GM12878 (cell line): Measurements from ENCODE around the gene LYSMD2.

ENCODE experiments used
- EGR1 ChIP-seq, 2 experiments: IDR thresholded peaks; 1 replicate in 1 of 2; 2 replicates in 1 of 2; pipeline ENCODE4 v1.6.1; 2011 to 2012; ENCODE audit warnings: low read depth in 2 of 2, low read length in 2 of 2, borderline replicate concordance in 1 of 2, mild to moderate bottlenecking in 1 of 2, moderate library complexity in 1 of 2
- JUNB ChIP-seq: IDR thresholded peaks from 2 replicates; pipeline ENCODE4 v1.6.1; 2016; ENCODE audit warnings: antibody characterized with exemption, mild to moderate bottlenecking
- KDM1A ChIP-seq: fragments of 200-600 bp; sonication (generic); IDR thresholded peaks from 2 replicates; pipeline ENCODE4 v1.6.1; 2016; ENCODE audit warnings: borderline replicate concordance
- RB1 ChIP-seq: fragments of 450-650 bp; formaldehyde crosslinking; IDR thresholded peaks from 2 replicates; pipeline ENCODE4 v1.6.1; 2017; ENCODE audit warnings: mild to moderate bottlenecking, borderline replicate concordance
- SMAD1 ChIP-seq: fragments of 450-650 bp; IDR thresholded peaks from 2 replicates; pipeline ENCODE4 v1.6.1; 2018; ENCODE audit warnings: mild to moderate bottlenecking, low read depth; ENCODE audit not compliant: partially characterized antibody
- TAF1 ChIP-seq: IDR thresholded peaks from 2 replicates; pipeline ENCODE4 v1.6.1; 2011; ENCODE audit warnings: mild to moderate bottlenecking, low read depth, low read length, borderline replicate concordance
- TCF12 ChIP-seq: IDR thresholded peaks from 2 replicates; pipeline ENCODE4 v1.6.1; 2011; ENCODE audit warnings: low read depth, mild to moderate bottlenecking, low read length
- TF ChIP-seq, protein P1 (sequence below), 3 experiments: IDR thresholded peaks in 2 of 3; conservative IDR thresholded peaks in 1 of 3; 2 replicates each; pipeline ENCODE4 v1.5.1; 2011; ENCODE audit warnings: low read depth in 3 of 3, low read length in 3 of 3, mild to moderate bottlenecking in 3 of 3, control low read depth in 2 of 3, moderate library complexity in 2 of 3, inconsistent platforms in 1 of 3, mixed read lengths in 1 of 3; ENCODE audit not compliant: control insufficient read depth in 2 of 3, insufficient read depth in 1 of 3; ENCODE audit errors: extremely low read depth in 1 of 3

DNA sequence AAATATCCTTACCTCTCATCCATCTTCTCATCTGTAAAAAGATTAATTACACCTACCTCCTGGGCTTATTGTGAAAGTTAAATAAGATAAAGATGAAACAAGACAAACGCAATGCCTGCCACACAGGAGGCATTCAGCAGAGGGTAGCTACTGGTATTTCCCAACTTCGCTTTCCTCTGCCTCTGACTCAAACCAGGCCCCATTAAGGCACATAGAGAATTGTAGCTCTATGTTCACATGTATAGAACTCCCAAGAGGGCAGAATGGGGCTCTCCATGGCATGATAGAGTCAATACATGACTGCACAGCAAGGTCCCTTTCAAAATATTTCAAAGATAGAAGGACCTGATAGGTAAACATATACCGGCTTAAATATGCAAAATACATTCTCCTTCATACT lies 1.4 kb downstream of the LYSMD2 start:
- TF ChIP-seq, protein P1, sequence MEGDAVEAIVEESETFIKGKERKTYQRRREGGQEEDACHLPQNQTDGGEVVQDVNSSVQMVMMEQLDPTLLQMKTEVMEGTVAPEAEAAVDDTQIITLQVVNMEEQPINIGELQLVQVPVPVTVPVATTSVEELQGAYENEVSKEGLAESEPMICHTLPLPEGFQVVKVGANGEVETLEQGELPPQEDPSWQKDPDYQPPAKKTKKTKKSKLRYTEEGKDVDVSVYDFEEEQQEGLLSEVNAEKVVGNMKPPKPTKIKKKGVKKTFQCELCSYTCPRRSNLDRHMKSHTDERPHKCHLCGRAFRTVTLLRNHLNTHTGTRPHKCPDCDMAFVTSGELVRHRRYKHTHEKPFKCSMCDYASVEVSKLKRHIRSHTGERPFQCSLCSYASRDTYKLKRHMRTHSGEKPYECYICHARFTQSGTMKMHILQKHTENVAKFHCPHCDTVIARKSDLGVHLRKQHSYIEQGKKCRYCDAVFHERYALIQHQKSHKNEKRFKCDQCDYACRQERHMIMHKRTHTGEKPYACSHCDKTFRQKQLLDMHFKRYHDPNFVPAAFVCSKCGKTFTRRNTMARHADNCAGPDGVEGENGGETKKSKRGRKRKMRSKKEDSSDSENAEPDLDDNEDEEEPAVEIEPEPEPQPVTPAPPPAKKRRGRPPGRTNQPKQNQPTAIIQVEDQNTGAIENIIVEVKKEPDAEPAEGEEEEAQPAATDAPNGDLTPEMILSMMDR (IDR thresholded peaks at IDR 0.05 in 2 of 3, conservative IDR thresholded peaks at IDR 0.05 in 1 of 3; ENCODE audit: control insufficient read depth in 2 of 3, extremely low read depth in 1 of 3, insufficient read depth in 1 of 3, low read depth in 3 of 3, low read length in 3 of 3), result no peak
- TF ChIP-seq SMAD1 (no peak), KDM1A (no peak), TAF1 (no peak), JUNB (peak; percentile 69), EGR1 (IDR thresholded peaks at IDR 0.05; ENCODE audit: borderline replicate concordance in 1 of 2, low read depth in 2 of 2, low read length in 2 of 2) (no peak), TCF12 (no peak), RB1 (no peak)
